NCI-H446 treated with DMSO at 0.1 percent for 48 hours (cell line): ENCODE measurements around the gene VIP.
"Not testable (repeated sequence)": the region's sequence is repeated elsewhere in the genome, so short reads cannot be mapped to it uniquely, and the experiment has no call there.

Experiments used
- DNase-seq: peaks from one replicate; lab custom pipeline; 2025; lab: John Stamatoyannopoulos, UW

VIP gene

GRCh38 chr6:152750694-152751093 lies at the start of gene VIP:
Gene VIP (plus strand): TSS chr6:152750797. CDS start chr6:152752178, 1,381 bp downstream.
- no peak for DNase-seq

GRCh38 chr6:152701081-152701862 lies 49.3 kb upstream of the VIP start:
- DNase-seq = no peak

GRCh38 chr6:152701863-152702401 lies 48.7 kb upstream of the VIP start:
- DNase-seq = no peak

GRCh38 chr6:152703750-152704149 lies 46.8 kb upstream of the VIP start:
- not testable (repeated sequence) for DNase-seq

- no peak for DNase-seq
Observed at GRCh38 chr6:152705327-152705726, 45.3 kb upstream of the VIP start.

- no peak for DNase-seq
Observed at GRCh38 chr6:152716322-152716721, 34.3 kb upstream of the VIP start.

- no peak for DNase-seq
Observed at GRCh38 chr6:152720974-152721373, 29.6 kb upstream of the VIP start.

- no peak for DNase-seq
Observed at GRCh38 chr6:152721956-152722355, 28.6 kb upstream of the VIP start.

GRCh38 chr6:152723398-152723797 lies 27.2 kb upstream of the VIP start:
- no peak for DNase-seq

- DNase-seq = no peak
Observed at GRCh38 chr6:152726313-152726712, 24.3 kb upstream of the VIP start.

- DNase-seq = no peak
Observed at GRCh38 chr6:152727507-152727906, 23.1 kb upstream of the VIP start.

GRCh38 chr6:152734630-152735029 lies 16.0 kb upstream of the VIP start:
- DNase-seq = no peak

GRCh38 chr6:152736687-152737273 lies 13.8 kb upstream of the VIP start:
- DNase-seq = no peak

GRCh38 chr6:152745509-152746171 lies 5.0 kb upstream of the VIP start:
- no peak for DNase-seq

- DNase-seq = no peak
Observed at GRCh38 chr6:152746172-152746553, 4.4 kb upstream of the VIP start.

GRCh38 chr6:152748843-152749242 lies 1.8 kb upstream of the VIP start:
- DNase-seq = no peak

- no peak for DNase-seq
Observed at GRCh38 chr6:152749336-152749735, 1.3 kb upstream of the VIP start.

GRCh38 chr6:152765331-152765730 lies 14.7 kb downstream of the VIP start:
- no peak for DNase-seq

- no peak for DNase-seq
Observed at GRCh38 chr6:152769159-152769558, 18.6 kb downstream of the VIP start.

- DNase-seq = no peak
Observed at GRCh38 chr6:152769993-152770392, 19.4 kb downstream of the VIP start.

- no peak for DNase-seq
Observed at GRCh38 chr6:152771061-152771687, 20.6 kb downstream of the VIP start.

- no peak for DNase-seq
Observed at GRCh38 chr6:152775428-152775827, 24.8 kb downstream of the VIP start.

- DNase-seq = no peak
Observed at GRCh38 chr6:152776833-152777232, 26.2 kb downstream of the VIP start.
